ENCODE measurements around the gene CYP19A1. TPM values are rescaled to one million over a fixed set of nuclear protein-coding genes. Genes with fewer than 3 reads are reported as not detected.
"Not testable (repeated sequence)": the region's sequence is repeated elsewhere in the genome, so short reads cannot be mapped to it uniquely, and the experiment has no call there.

Gene CYP19A1
- total and polyA plus RNA-seq, 10 of the 15 experiments (the other 5 are each of a cell fraction or from before 2014, with no cell fraction given) = 0.08 to 1.8 (median 0.70) TPM

- H3K27me3 ChIP-seq (replicated peaks in 1 of 2; ENCODE audit: control insufficient read depth in 2 of 2, insufficient read depth in 2 of 2, low read length in 1 of 2); CTCF ChIA-PET; H3K4me2 ChIP-seq (ENCODE audit: control insufficient read depth, insufficient read depth); H3K36me3 ChIP-seq (ENCODE audit: control insufficient read depth in 2 of 2, insufficient read depth in 2 of 2, low read length in 1 of 2); H3K4me3 ChIP-seq; POLR2A ChIA-PET; intact Hi-C loops (cut with micrococcal nuclease; ENCODE audit: unreplicated experiment); BruUV-seq (replicated peaks); H4K20me1 ChIP-seq (ENCODE audit: control insufficient read depth, insufficient read depth); FAIRE-seq; H3K4me1 ChIP-seq (ENCODE audit: control insufficient read depth, insufficient read depth, low read length); ATAC-seq; H3K9me3 ChIP-seq (replicated peaks; ENCODE audit: control insufficient read depth, insufficient read depth, low read length); H3K9ac ChIP-seq (ENCODE audit: control insufficient read depth, insufficient read depth, low read length); SMC1A ChIA-PET (ENCODE audit: uncharacterized antibody, unreplicated experiment); H3K27ac ChIP-seq (ENCODE audit: control insufficient read depth, insufficient read depth); DNase-seq (ENCODE audit: low read depth, low spot score); in situ Hi-C loops (cut with MboI); H2AFZ ChIP-seq (ENCODE audit: control insufficient read depth, low read depth, low read length); H3K79me2 ChIP-seq (ENCODE audit: control insufficient read depth, insufficient read depth, low read length): not testable (repeated sequence)
- 17% methylated on average over 7 of the region's 7 CpGs for WGBS (ENCODE audit: insufficient coverage, insufficient replicate concordance, low lambda C conversion rate, missing lambda C conversion rate)
- RAD21 ChIA-PET (ENCODE audit: unreplicated experiment) = interaction anchor here (0.8 kb wide), 1 partner anchor 31 kb away, joined by 3 read pairs; no protein-coding TSS in a partner anchor
Measured at GRCh38 chr15:51261113-51261512, 77.3 kb downstream of the CYP19A1 start.

- ChIA-PET CTCF (interaction anchor here (0.7 to 1.2 kb wide), 2 partner anchors 22 to 120 kb away, joined by 3 read pairs; no protein-coding TSS in a partner anchor), POLR2A (no interaction called here), RAD21 (ENCODE audit: unreplicated experiment) (interaction anchor here (0.8 kb wide), 1 partner anchor 30 kb away, joined by 3 read pairs; no protein-coding TSS in a partner anchor), SMC1A (ENCODE audit: uncharacterized antibody, unreplicated experiment) (no interaction called here)
- BruUV-seq (replicated peaks) = no TSS peak
- Histone ChIP-seq H4K20me1 (ENCODE audit: control insufficient read depth, insufficient read depth) (no peaks in the 10 kb centered on the region), H3K27ac (ENCODE audit: control insufficient read depth, insufficient read depth) (no peak overlapping the region), H3K9me3 (replicated peaks; ENCODE audit: control insufficient read depth, insufficient read depth, low read length) (no peaks in the 10 kb centered on the region; the same call in 2 of the 3 replicates), H3K79me2 (ENCODE audit: control insufficient read depth, insufficient read depth, low read length) (no peaks in the 10 kb centered on the region), H2AFZ (ENCODE audit: control insufficient read depth, low read depth, low read length) (no peak overlapping the region), H3K4me1 (ENCODE audit: control insufficient read depth, insufficient read depth, low read length) (no peaks in the 10 kb centered on the region), H3K27me3 (replicated peaks in 1 of 2; ENCODE audit: control insufficient read depth in 2 of 2, insufficient read depth in 2 of 2, low read length in 1 of 2) (peaks cover 0 to 2% of the 10 kb centered on the region in 2 experiments; a peak in 1 of 4 replicates), H3K36me3 (ENCODE audit: control insufficient read depth in 2 of 2, insufficient read depth in 2 of 2, low read length in 1 of 2) (no peaks in the 10 kb centered on the region), H3K4me2 (ENCODE audit: control insufficient read depth, insufficient read depth) (no peak overlapping the region), H3K9ac (ENCODE audit: control insufficient read depth, insufficient read depth, low read length) (no peak overlapping the region), H3K4me3 (no peak overlapping the region)
- intact Hi-C loops (cut with micrococcal nuclease; ENCODE audit: unreplicated experiment) (no loop called here), in situ Hi-C loops (cut with MboI) (no loop called here)
- FAIRE-seq (no peak), DNase-seq (ENCODE audit: low read depth, low spot score) (no peak), ATAC-seq (no peak)
- 28% methylated on average over 4 of the region's 4 CpGs for WGBS (ENCODE audit: insufficient coverage, insufficient replicate concordance, low lambda C conversion rate, missing lambda C conversion rate)
- TF ChIP-seq ETV6 (conservative IDR thresholded peaks at IDR 0.05 in 1 of 2, IDR thresholded peaks at IDR 0.05 in 1 of 2; ENCODE audit: borderline replicate concordance in 1 of 2, low read depth in 1 of 2) (no peak), E2F4 (IDR thresholded peaks at IDR 0.05; ENCODE audit: low read depth, low read length) (no peak), E2F8 (IDR thresholded peaks at IDR 0.05; ENCODE audit: low read depth, partially characterized antibody) (no peak), HCFC1 (IDR thresholded peaks at IDR 0.05; ENCODE audit: low read length) (no peak), ZNF274 (IDR thresholded peaks at IDR 0.05; ENCODE audit: insufficient read depth, insufficient read length) (no peak), RFX5 (IDR thresholded peaks at IDR 0.05; ENCODE audit: low read depth, low read length) (no peak), EED (IDR thresholded peaks at IDR 0.05; ENCODE audit: low read depth) (no peak), E4F1 (IDR thresholded peaks at IDR 0.05; ENCODE audit: borderline replicate concordance, partially characterized antibody) (no peak), SRF (IDR thresholded peaks at IDR 0.05; ENCODE audit: low read depth in 2 of 2, low read length in 2 of 2) (no peak), RBBP5 (conservative IDR thresholded peaks at IDR 0.05) (no peak), CEBPB (IDR thresholded peaks at IDR 0.05; ENCODE audit: borderline replicate concordance in 1 of 2, low read depth in 2 of 2, low read length in 2 of 2) (no peak)
Measured at GRCh38 chr15:51260202-51260601, 78.2 kb downstream of the CYP19A1 start.
